H1 (cell line): Measurements from ENCODE around the gene MPIG6B. TPM values are rescaled to one million over a fixed set of nuclear protein-coding genes. Genes with fewer than 3 reads are reported as not detected.

ENCODE experiments used
- CTCF ChIA-PET: fragments of 300-600 bp; sonication (Branson Sonifier 250); formaldehyde crosslinking; loops from one replicate; lab custom pipeline; 2021; ENCODE audit not compliant: partially characterized antibody; lab: Charles Lee
- POLR2A ChIA-PET: fragments of 300-600 bp; sonication (Branson Sonifier 250); formaldehyde crosslinking; loops from one replicate; lab custom pipeline; 2021; ENCODE audit warnings: inconsistent platforms; ENCODE audit not compliant: partially characterized antibody; lab: Charles Lee
- DNase-seq, 2 experiments: peaks; one replicate each; pipeline versions ENCODE4 v3.0.0 to v3.0.0-alpha.2; 2010 to 2022; ENCODE audit warnings: low spot score in 2 of 2, low read depth in 1 of 2, mixed read lengths in 1 of 2
- FAIRE-seq: peaks from 2 replicates; lab custom pipeline; 2011; peaks lifted over from hg19 to GRCh38; lab: Jason Lieb, UNC
- H2AFZ ChIP-seq: 2 replicates; pipeline ENCODE4 v1.8.1; 2012; ENCODE audit warnings: low read length, inconsistent platforms
- H2AK5ac ChIP-seq: 2 replicates; pipeline ENCODE4 v1.6.1; 2013; ENCODE audit warnings: low read depth, low read length
- H2BK120ac ChIP-seq: replicated peaks from 2 replicates; pipeline ENCODE3; 2013; ENCODE audit warnings: low read depth, low read length, inconsistent platforms
- H2BK12ac ChIP-seq: 2 replicates; pipeline ENCODE4 v1.6.1; 2013; ENCODE audit warnings: low read depth, low read length
- H2BK15ac ChIP-seq: 2 replicates; pipeline ENCODE4 v1.6.1; 2013; ENCODE audit warnings: low read length
- H2BK20ac ChIP-seq: 2 replicates; pipeline ENCODE4 v1.6.1; 2013; ENCODE audit warnings: low read length
- H2BK5ac ChIP-seq: 2 replicates; pipeline ENCODE4 v1.6.1; 2013; ENCODE audit warnings: low read depth, low read length
- H3K14ac ChIP-seq: 2 replicates; pipeline ENCODE4 v1.6.1; 2013; ENCODE audit warnings: inconsistent platforms; ENCODE audit not compliant: insufficient read length
- H3K18ac ChIP-seq: 2 replicates; pipeline ENCODE4 v1.6.1; 2013; ENCODE audit warnings: low read length; ENCODE audit errors: extremely low read depth
- H3K23ac ChIP-seq: 2 replicates; pipeline ENCODE4 v1.6.1; 2013; ENCODE audit warnings: inconsistent platforms; ENCODE audit not compliant: insufficient read length
- H3K23me2 ChIP-seq: 2 replicates; pipeline ENCODE4 v1.6.1; 2013; ENCODE audit warnings: low read depth, low read length
- H3K27ac ChIP-seq: 2 replicates; pipeline ENCODE4 v1.6.1; 2011; ENCODE audit warnings: low read depth, low read length, inconsistent platforms
- H3K27me3 ChIP-seq, 4 experiments: replicated peaks in 1 of 4; 1 replicate in 1 of 4; 2 replicates in 3 of 4; pipeline versions ENCODE4 v1.6.1 to v1.8.1; 2011 to 2013; ENCODE audit warnings: low read length in 3 of 4, mild to moderate bottlenecking in 3 of 4, inconsistent platforms in 2 of 4, mixed read lengths in 2 of 4, moderate library complexity in 1 of 4; ENCODE audit not compliant: control insufficient read depth in 3 of 4, insufficient read depth in 3 of 4; ENCODE audit errors: extremely low read depth in 1 of 4
- H3K36me3 ChIP-seq, 4 experiments: 2 replicates each; pipeline versions ENCODE4 v1.6.1 to v1.8.1; 2011 to 2013; ENCODE audit warnings: mild to moderate bottlenecking in 4 of 4, low read length in 3 of 4, moderate library complexity in 2 of 4, control low read depth in 1 of 4, inconsistent platforms in 1 of 4; ENCODE audit not compliant: insufficient read depth in 4 of 4, control insufficient read depth in 2 of 4
- H3K4ac ChIP-seq: replicated peaks from 2 replicates; pipeline ENCODE3; 2013; ENCODE audit warnings: low read length, low read depth, mixed read lengths, inconsistent platforms; ENCODE audit not compliant: insufficient read length
- H3K4me1 ChIP-seq, 4 experiments: replicated peaks in 1 of 4; 1 replicate in 1 of 4; 2 replicates in 3 of 4; pipeline versions ENCODE4 v1.6.1 to v1.8.1; 2011 to 2013; ENCODE audit warnings: low read length in 3 of 4, inconsistent platforms in 2 of 4, mixed read lengths in 1 of 4; ENCODE audit not compliant: insufficient read depth in 4 of 4, control insufficient read depth in 3 of 4
- H3K4me2 ChIP-seq, 2 experiments: 2 replicates each; pipeline versions ENCODE4 v1.6.1 to v1.8.1; 2011 to 2013; ENCODE audit warnings: low read depth in 2 of 2, low read length in 2 of 2, control low read depth in 1 of 2, inconsistent platforms in 1 of 2, mild to moderate bottlenecking in 1 of 2; ENCODE audit not compliant: insufficient read depth in 1 of 2
- H3K4me3 ChIP-seq, 4 experiments: fragments of 200-600, 300-600 bp in 1 of 4; sonication (generic), shearing (Covaris generic), sonication (Bioruptor Twin) in 1 of 4; 2 replicates each; pipeline versions ENCODE4 v1.5.1 to v1.8.1; 2011 to 2016; ENCODE audit warnings: low read length in 4 of 4, low read depth in 3 of 4, control low read depth in 2 of 4, inconsistent platforms in 2 of 4, mild to moderate bottlenecking in 2 of 4, mixed read lengths in 1 of 4, moderate library complexity in 1 of 4; ENCODE audit not compliant: insufficient read depth in 2 of 4; ENCODE audit errors: extremely low read depth in 1 of 4
- H3K56ac ChIP-seq: replicated peaks from 2 replicates; pipeline ENCODE3; 2013; ENCODE audit warnings: low read depth, mild to moderate bottlenecking, mixed read lengths, low read length, inconsistent platforms; ENCODE audit not compliant: insufficient read length
- H3K79me1 ChIP-seq: 2 replicates; pipeline ENCODE4 v1.6.1; 2013; ENCODE audit warnings: low read depth, low read length, control low read depth
- H3K79me2 ChIP-seq, 2 experiments: 2 replicates each; pipeline versions ENCODE4 v1.6.1 to v1.8.1; 2012 to 2013; ENCODE audit warnings: low read length in 2 of 2, mild to moderate bottlenecking in 2 of 2, inconsistent platforms in 1 of 2; ENCODE audit not compliant: insufficient read depth in 2 of 2, control insufficient read depth in 1 of 2
- H3K9ac ChIP-seq, 4 experiments: replicated peaks in 1 of 4; 1 replicate in 1 of 4; 2 replicates in 3 of 4; pipeline versions ENCODE4 v1.6.1 to v1.8.1; 2011 to 2013; ENCODE audit warnings: low read depth in 3 of 4, low read length in 3 of 4, control low read depth in 2 of 4, mild to moderate bottlenecking in 2 of 4, moderate library complexity in 2 of 4, inconsistent platforms in 1 of 4; ENCODE audit errors: extremely low read depth in 1 of 4
- H3K9me3 ChIP-seq, 2 experiments: 2 replicates each; pipeline versions ENCODE4 v1.6.1 to v1.8.1; 2012 to 2013; ENCODE audit warnings: mild to moderate bottlenecking in 2 of 2, moderate library complexity in 2 of 2, control low read depth in 1 of 2, inconsistent platforms in 1 of 2, low read depth in 1 of 2, low read length in 1 of 2, mixed read lengths in 1 of 2; ENCODE audit not compliant: insufficient read depth in 2 of 2
- H4K20me1 ChIP-seq, 2 experiments: replicated peaks in 1 of 2; 2 replicates each; pipeline versions ENCODE3 to v1.8.1; 2011 to 2013; ENCODE audit warnings: inconsistent platforms in 2 of 2, low read length in 2 of 2, mild to moderate bottlenecking in 1 of 2; ENCODE audit not compliant: insufficient read depth in 2 of 2, control insufficient read depth in 1 of 2
- H4K5ac ChIP-seq: 2 replicates; pipeline ENCODE4 v1.6.1; 2013; ENCODE audit warnings: low read length, low read depth, mixed read lengths, inconsistent platforms; ENCODE audit not compliant: insufficient read length
- H4K8ac ChIP-seq: 2 replicates; pipeline ENCODE4 v1.8.0; 2013; ENCODE audit warnings: mild to moderate bottlenecking, moderate library complexity, low read length, inconsistent platforms; ENCODE audit not compliant: insufficient read depth; ENCODE audit errors: extremely low read depth
- H4K91ac ChIP-seq: replicated peaks from 2 replicates; pipeline ENCODE3; 2013; ENCODE audit warnings: low read length, mixed read lengths, inconsistent platforms; ENCODE audit not compliant: insufficient read length
- ASH2L ChIP-seq: fragments of 200-600, 300-600 bp; sonication (generic); IDR thresholded peaks from one replicate; pipeline ENCODE4 v1.7.1; 2017; ENCODE audit warnings: low read length
- SRF ChIP-seq: IDR thresholded peaks from 2 replicates; pipeline ENCODE4 v1.6.1; 2011; ENCODE audit warnings: mild to moderate bottlenecking, low read depth, low read length, moderate library complexity
- WGBS, 2 experiments: shearing (Covaris generic) in 1 of 2; methylation state at CpG; one replicate each; pipeline versions ENCODE4 v1.1.6 to v1.1.7; 2013 to 2015; ENCODE audit warnings: low lambda C conversion rate in 2 of 2, mixed read lengths in 2 of 2, inconsistent platforms in 1 of 2, low coverage in 1 of 2, missing lambda C conversion rate in 1 of 2; ENCODE audit not compliant: insufficient replicate concordance in 2 of 2, insufficient coverage in 1 of 2, insufficient read length in 1 of 2; ENCODE audit errors: extremely low coverage in 1 of 2, missing lambda C conversion rate in 1 of 2; 5-methylcytosine and 5-hydroxymethylcytosine counted together
- polyA plus RNA-seq, 7 experiments: library from polyadenylated mRNA; depleted of rRNA in 3 of 7; stranded (reverse) in 5 of 7; unstranded in 2 of 7; fragments of >200 nt in 5 of 7; fragments of 200-250 nt in 2 of 7; gene quantifications; 1 replicate in 5 of 7; 2 replicates in 1 of 7; 4 replicates in 1 of 7; pipeline versions ENCODE4 v1.2.1 to v1.2.3, GENCODE V29; 2011 to 2013; ENCODE audit warnings: missing spikeins in 2 of 7, mixed read lengths in 2 of 7
- total RNA-seq: library from RNA; stranded (reverse); fragmentation: NEBNext Ultra II Directional; extraction: Animal tissue kit (Norgen Biotek cat#: 25700); gene quantifications from 2 replicates; pipeline ENCODE4 v1.2.1, GENCODE V29; 2021
- TF ChIP-seq, protein P1 (sequence below): IDR thresholded peaks from 2 replicates; pipeline ENCODE4 v1.6.1; 2012; ENCODE audit warnings: inconsistent platforms

MPIG6B gene
- total and polyA plus RNA-seq, 2 of the 8 experiments (the other 6 are each of a cell fraction or from before 2014, with no cell fraction given): 0.18 TPM; not detected in 1

DNA sequence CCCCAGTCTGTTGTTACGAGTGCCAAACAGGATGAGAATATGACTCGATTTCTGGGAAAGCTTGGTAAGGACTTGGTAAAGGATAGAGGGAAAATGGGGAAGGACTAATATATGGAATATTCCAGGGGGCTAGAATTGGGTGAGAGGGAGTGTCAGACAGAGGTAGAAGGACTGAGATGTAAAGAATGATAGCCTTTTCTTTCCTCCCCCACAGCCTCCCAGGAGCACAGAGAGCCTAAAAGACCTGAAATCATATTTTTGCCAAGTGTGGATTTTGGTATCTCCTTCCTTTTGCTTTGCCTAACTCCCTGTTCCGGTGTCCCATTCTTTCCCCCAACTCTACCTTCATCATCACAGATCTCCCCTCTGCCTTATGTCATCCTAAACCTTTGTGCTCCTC, 19.7 kb downstream of the MPIG6B start:
- no peak overlapping the region for H4K8ac ChIP-seq
- peaks cover 3% of the 10 kb centered on the region for H3K23me2 ChIP-seq
- peaks cover 8 to 15% (median 14%) of the 10 kb centered on the region in 4 experiments for H3K4me1 ChIP-seq
- H2BK120ac ChIP-seq: no peak overlapping the region
- H2AK5ac ChIP-seq: no peak overlapping the region
- H3K4me2 ChIP-seq: no peak overlapping the region
- no peaks in the 10 kb centered on the region for H4K20me1 ChIP-seq
- no peak overlapping the region for H3K4me3 ChIP-seq
- H3K79me2 ChIP-seq: no peaks in the 10 kb centered on the region
- no peak overlapping the region; a peak in 1 of 7 replicates for H3K9ac ChIP-seq
- no peaks in the 10 kb centered on the region for H3K79me1 ChIP-seq
- no peak for DNase-seq
- no peak overlapping the region for H3K27ac ChIP-seq
- FAIRE-seq: no peak
- no peak overlapping the region for H2BK12ac ChIP-seq
- no peak overlapping the region for H3K56ac ChIP-seq
- H2BK20ac ChIP-seq: no peak overlapping the region
- H3K9me3 ChIP-seq: no peaks in the 10 kb centered on the region; a peak in 1 of 4 replicates
- no peak overlapping the region for H2AFZ ChIP-seq
- H3K36me3 ChIP-seq: peaks cover 0 to 16% (median 0%) of the 10 kb centered on the region in 4 experiments; a peak in 4 of 8 replicates
- H3K14ac ChIP-seq: no peak overlapping the region
- no peak overlapping the region for H2BK15ac ChIP-seq
- CTCF ChIA-PET: interaction anchor here (5.9 kb wide), 1 partner anchor 14 kb away, joined by 52 read pairs; the partner anchor contains the start of gene DDAH2
- H3K18ac ChIP-seq: no peak overlapping the region
- no peak overlapping the region for H2BK5ac ChIP-seq
- H4K91ac ChIP-seq: no peak overlapping the region
- H3K23ac ChIP-seq: no peak overlapping the region
- no peak overlapping the region for H3K4ac ChIP-seq
- no peaks in the 10 kb centered on the region for H3K27me3 ChIP-seq
- POLR2A ChIA-PET: interaction anchor here (1.4 kb wide), 1 partner anchor 9 kb away, joined by 3 read pairs; no protein-coding TSS in a partner anchor
- WGBS, 2 experiments: 95% methylated on average over 3 of the region's 3 CpGs; no CpG with 5 or more reads in 1 of the 2 experiments
- H4K5ac ChIP-seq: no peak overlapping the region
- TF ChIP-seq SRF (no peak), ASH2L (no peak)
- TF ChIP-seq, protein P1, sequence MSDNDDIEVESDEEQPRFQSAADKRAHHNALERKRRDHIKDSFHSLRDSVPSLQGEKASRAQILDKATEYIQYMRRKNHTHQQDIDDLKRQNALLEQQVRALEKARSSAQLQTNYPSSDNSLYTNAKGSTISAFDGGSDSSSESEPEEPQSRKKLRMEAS: no peak
